Immature natural killer cell (primary cell): ENCODE data around the gene SPRY4. TPM values are rescaled to one million over a fixed set of nuclear protein-coding genes. Genes with fewer than 3 reads are reported as not detected.
A peak's percentile ranks its signal among the peaks of the same experiment; 100 is the strongest.
"Not testable (repeated sequence)": the region's sequence is repeated elsewhere in the genome, so short reads cannot be mapped to it uniquely, and the experiment has no call there.

Experiments
- DNase-seq, 3 donors: peaks; one replicate each; pipeline ENCODE4 v3.0.0; 2022; ENCODE audit warnings: mixed read lengths in 1 of 3
- H3K27ac Mint-ChIP-seq, 6 donors: one replicate each; pipeline ENCODE4 v1.8.0; 2020; ENCODE audit warnings: mixed read lengths in 6 of 6, mild to moderate bottlenecking in 5 of 6, inconsistent platforms in 4 of 6, moderate library complexity in 3 of 6
- H3K27me3 Mint-ChIP-seq, 3 donors: one replicate each; pipeline ENCODE4 v1.8.0; 2020 to 2021; ENCODE audit warnings: low read depth in 3 of 3, mild to moderate bottlenecking in 3 of 3, mixed read lengths in 3 of 3, moderate library complexity in 3 of 3, inconsistent platforms in 1 of 3
- H3K36me3 Mint-ChIP-seq, 3 donors: one replicate each; pipeline ENCODE4 v1.8.0; 2020; ENCODE audit warnings: mixed read lengths in 3 of 3, inconsistent platforms in 2 of 3, mild to moderate bottlenecking in 2 of 3
- H3K4me1 Mint-ChIP-seq, 2 donors: one replicate each; pipeline ENCODE4 v1.8.0; 2020; ENCODE audit warnings: inconsistent platforms in 2 of 2, mild to moderate bottlenecking in 2 of 2, mixed read lengths in 2 of 2, moderate library complexity in 1 of 2
- H3K4me3 Mint-ChIP-seq, 5 donors: one replicate each; pipeline ENCODE4 v1.8.0; 2020; ENCODE audit warnings: mild to moderate bottlenecking in 5 of 5, mixed read lengths in 5 of 5, inconsistent platforms in 3 of 5, moderate library complexity in 3 of 5
- H3K9me3 Mint-ChIP-seq, 6 donors: one replicate each; pipeline ENCODE4 v1.8.0; 2020; ENCODE audit warnings: mild to moderate bottlenecking in 6 of 6, mixed read lengths in 6 of 6, inconsistent platforms in 4 of 6, moderate library complexity in 3 of 6
- polyA plus RNA-seq, 3 donors: library from polyadenylated mRNA; unstranded; fragments of 300-500 nt; fragmentation: Illumina TruSeq; gene quantifications; one replicate each; pipeline ENCODE4 v1.2.3, GENCODE V29; 2021

SPRY4 gene
- polyA plus RNA-seq, 3 donors from 2014 or later, result not detected

- H3K36me3 Mint-ChIP-seq, result no peaks in the 10 kb centered on the region
- no peak overlapping the region for H3K27ac Mint-ChIP-seq
- no peak overlapping the region for H3K4me3 Mint-ChIP-seq
- H3K4me1 Mint-ChIP-seq, result no peaks in the 10 kb centered on the region
- no peaks in the 10 kb centered on the region for H3K9me3 Mint-ChIP-seq
- H3K27me3 Mint-ChIP-seq, result peaks cover 0 to 6% (median 0%) of the 10 kb centered on the region in 3 donors
- DNase-seq, result no peak
Observed at GRCh38 chr5:142275496-142275895, 49.3 kb downstream of the SPRY4 start.

GRCh38 chr5:142272596-142272995, 52.2 kb downstream of the SPRY4 start:
- not testable (repeated sequence) for H3K27ac Mint-ChIP-seq, H3K4me1 Mint-ChIP-seq, H3K4me3 Mint-ChIP-seq, H3K9me3 Mint-ChIP-seq, DNase-seq, H3K36me3 Mint-ChIP-seq
- H3K27me3 Mint-ChIP-seq, result peaks cover 0 to 11% (median 0%) of the 10 kb centered on the region in 3 donors

- H3K27ac Mint-ChIP-seq, H3K9me3 Mint-ChIP-seq, DNase-seq, H3K27me3 Mint-ChIP-seq, H3K4me3 Mint-ChIP-seq, H3K36me3 Mint-ChIP-seq: not testable (repeated sequence)
- H3K4me1 Mint-ChIP-seq, result peaks cover 10 to 13% of the 10 kb centered on the region in 2 donors
Observed at GRCh38 chr5:142264084-142264483, 60.7 kb downstream of the SPRY4 start.

GRCh38 chr5:142263346-142263745, 61.5 kb downstream of the SPRY4 start:
- no peaks in the 10 kb centered on the region for H3K36me3 Mint-ChIP-seq
- H3K27ac Mint-ChIP-seq, result peak overlapping the region in 2 of 6 donors; percentile 15 to 40
- H3K9me3 Mint-ChIP-seq, result no peaks in the 10 kb centered on the region
- peaks cover 10 to 13% of the 10 kb centered on the region in 2 donors for H3K4me1 Mint-ChIP-seq
- no peak for DNase-seq
- peak overlapping the region in 1 of 5 donors; percentile 53 for H3K4me3 Mint-ChIP-seq
- peaks cover 0 to 8% (median 1%) of the 10 kb centered on the region in 3 donors for H3K27me3 Mint-ChIP-seq

- Mint-ChIP-seq H3K4me3 (no peak overlapping the region), H3K27me3 (peaks cover 0 to 5% (median 1%) of the 10 kb centered on the region in 3 donors), H3K27ac (no peak overlapping the region), H3K4me1 (peaks cover 10 to 13% of the 10 kb centered on the region in 2 donors), H3K36me3 (no peaks in the 10 kb centered on the region), H3K9me3 (no peaks in the 10 kb centered on the region)
- DNase-seq, result no peak
Observed at GRCh38 chr5:142262683-142263082, 62.1 kb downstream of the SPRY4 start.

Other genes starting within 250 kb of the SPRY4 start
- 10 to 100 TPM; 34.7 to 46.7 (median 41.8) TPM for gene NDFIP1, start 216.2 kb downstream of the SPRY4 start, polyA plus RNA-seq